ENCODE data around the gene C1QTNF3. TPM values are rescaled to one million over a fixed set of nuclear protein-coding genes. Genes with fewer than 3 reads are reported as not detected.
"Not testable (repeated sequence)": the region's sequence is repeated elsewhere in the genome, so short reads cannot be mapped to it uniquely, and the experiment has no call there.

C1QTNF3 gene
- total RNA-seq = 8.5 to 9.8 TPM (median 9.5 TPM) in 3 replicates

DNA sequence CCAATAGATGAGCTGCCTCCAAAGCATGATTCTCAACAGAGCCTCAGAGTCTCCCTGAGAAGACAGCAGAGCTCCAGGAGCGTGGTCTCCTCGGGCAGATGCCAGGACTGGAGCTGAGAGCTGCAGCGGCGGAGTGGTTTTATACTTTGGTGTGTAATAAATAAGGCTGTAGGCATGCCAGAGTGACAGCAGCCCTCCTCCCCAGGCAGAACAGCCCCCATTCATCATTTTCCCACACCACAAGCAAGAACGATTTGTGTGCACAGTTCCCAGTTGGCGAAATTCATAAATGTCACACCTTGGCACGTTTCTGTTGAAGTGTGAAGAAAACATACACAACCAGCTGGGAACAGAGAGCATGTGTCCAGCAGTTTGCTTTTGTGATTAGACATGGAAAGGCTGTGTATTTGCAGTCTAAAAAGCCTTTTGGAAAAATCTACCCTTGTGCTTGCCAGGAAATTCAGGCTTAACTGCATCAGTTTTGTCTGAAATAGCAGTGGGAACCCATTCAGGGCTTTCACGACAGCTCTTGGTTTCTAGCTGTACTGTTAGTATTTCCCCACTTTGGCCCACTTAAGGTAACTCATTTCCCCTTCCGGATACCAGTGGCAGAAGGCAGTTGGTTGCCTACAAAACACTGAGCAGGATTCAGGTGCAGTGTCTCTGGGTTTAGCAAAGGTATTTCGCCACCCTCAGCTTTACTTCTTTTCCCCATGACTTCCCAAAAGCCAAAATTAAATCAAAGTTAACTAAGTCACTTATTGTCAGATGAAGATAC, at the start of gene C1QTNF3:
TSS of gene C1QTNF3 (minus strand) at position 115 of the 778 bp plus-strand sequence. CDS start at position 27, 88 bp downstream.
- peaks cover 22% of the 10 kb centered on the region for H3K4me1 Mint-ChIP-seq
- peaks cover 9% of the 10 kb centered on the region for H3K36me3 Mint-ChIP-seq
- no peak within 1 kb of the TSS for H3K27ac Mint-ChIP-seq
- H3K4me3 Mint-ChIP-seq = no peak within 1 kb of the TSS
- DNase-seq (ENCODE audit: low spot score in 2 of 2, unreplicated experiment in 2 of 2) = peak in 1 of 2 experiments; percentile 43
- H3K9me3 Mint-ChIP-seq = no peaks in the 10 kb centered on the region
- H3K27me3 Mint-ChIP-seq (ENCODE audit: low read depth) = peaks cover 6% of the 10 kb centered on the region
- TF ChIP-seq CTCF (IDR thresholded peaks at IDR 0.05; ENCODE audit: unreplicated experiment) = no peak

GRCh38 chr5:34091039-34091438, 48.0 kb upstream of the C1QTNF3 start:
- H3K27ac Mint-ChIP-seq; H3K27me3 Mint-ChIP-seq (ENCODE audit: low read depth); H3K36me3 Mint-ChIP-seq; H3K4me3 Mint-ChIP-seq; H3K4me1 Mint-ChIP-seq; DNase-seq (ENCODE audit: low spot score in 2 of 2, unreplicated experiment in 2 of 2); H3K9me3 Mint-ChIP-seq: not testable (repeated sequence)

GRCh38 chr5:34089802-34090201, 46.8 kb upstream of the C1QTNF3 start:
- DNase-seq (ENCODE audit: low spot score in 2 of 2, unreplicated experiment in 2 of 2); H3K4me3 Mint-ChIP-seq; H3K27me3 Mint-ChIP-seq (ENCODE audit: low read depth); H3K4me1 Mint-ChIP-seq; H3K27ac Mint-ChIP-seq; H3K9me3 Mint-ChIP-seq; H3K36me3 Mint-ChIP-seq: not testable (repeated sequence)

DNA sequence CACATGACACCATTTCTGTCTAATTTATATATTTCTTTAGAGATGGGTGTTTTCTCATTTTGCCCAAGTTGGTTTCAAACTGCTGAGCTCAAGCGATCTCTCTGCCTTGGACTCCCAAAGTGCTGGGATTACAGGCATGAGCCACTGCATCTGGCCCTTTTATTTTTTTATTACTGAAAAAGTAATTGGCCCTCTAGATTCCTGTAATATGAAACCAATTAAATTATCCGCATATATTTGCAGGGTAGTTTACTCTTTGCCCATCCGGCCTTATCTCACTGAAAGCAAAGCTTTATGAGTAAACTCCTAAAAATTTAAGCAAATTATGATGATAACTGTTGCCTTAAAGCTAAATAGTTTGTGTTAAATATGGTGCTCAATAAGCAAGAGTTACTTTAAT, 44.7 kb upstream of the C1QTNF3 start:
- H3K36me3 Mint-ChIP-seq; H3K4me1 Mint-ChIP-seq; H3K9me3 Mint-ChIP-seq; H3K27me3 Mint-ChIP-seq (ENCODE audit: low read depth); H3K27ac Mint-ChIP-seq; DNase-seq (ENCODE audit: low spot score in 2 of 2, unreplicated experiment in 2 of 2); H3K4me3 Mint-ChIP-seq: not testable (repeated sequence)

GRCh38 chr5:34083898-34084297, 40.9 kb upstream of the C1QTNF3 start:
- not testable (repeated sequence) for H3K27me3 Mint-ChIP-seq (ENCODE audit: low read depth); H3K9me3 Mint-ChIP-seq; H3K4me1 Mint-ChIP-seq; H3K27ac Mint-ChIP-seq; H3K4me3 Mint-ChIP-seq; H3K36me3 Mint-ChIP-seq; DNase-seq (ENCODE audit: low spot score in 2 of 2, unreplicated experiment in 2 of 2)

DNA sequence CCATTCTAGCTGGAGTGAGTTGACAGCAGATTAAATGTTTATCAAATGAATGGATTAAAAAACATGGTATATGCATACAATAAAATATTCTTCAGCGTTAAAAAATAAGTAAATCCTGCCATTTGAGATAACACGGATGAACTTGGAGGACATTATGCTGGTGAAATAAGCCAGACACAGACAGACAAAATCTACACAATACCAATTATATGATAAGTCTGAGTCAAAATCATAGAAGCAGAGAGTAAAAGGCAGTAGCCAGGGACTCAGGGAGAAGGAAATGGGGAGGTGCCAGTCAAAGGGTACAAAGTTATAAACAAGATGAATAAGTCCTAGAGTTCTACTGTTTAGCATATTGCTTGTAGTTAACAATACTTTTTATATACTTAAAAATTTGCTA, 36.5 kb upstream of the C1QTNF3 start:
- H3K27me3 Mint-ChIP-seq (ENCODE audit: low read depth); DNase-seq (ENCODE audit: low spot score in 2 of 2, unreplicated experiment in 2 of 2); H3K27ac Mint-ChIP-seq; H3K36me3 Mint-ChIP-seq; H3K4me1 Mint-ChIP-seq; H3K9me3 Mint-ChIP-seq; H3K4me3 Mint-ChIP-seq: not testable (repeated sequence)

DNA sequence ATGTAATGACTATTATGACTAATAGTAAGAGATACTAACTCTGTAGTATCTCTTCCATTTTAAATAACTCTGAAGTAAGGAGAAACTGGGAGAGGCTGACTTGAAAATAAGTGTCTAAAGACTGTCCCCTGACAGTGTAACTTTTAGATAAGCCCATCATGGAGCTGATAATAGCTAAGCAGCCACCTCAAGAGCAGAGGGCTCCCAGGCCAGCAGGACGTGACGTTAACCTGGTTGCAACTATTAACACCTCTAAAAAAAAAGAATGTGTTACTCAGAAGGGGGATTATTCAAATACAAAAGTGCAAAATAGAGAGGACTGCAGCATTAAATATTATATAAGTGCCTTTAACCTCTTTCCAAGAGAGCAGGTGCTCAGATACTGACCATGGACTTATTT, 34.6 kb upstream of the C1QTNF3 start:
- not testable (repeated sequence) for H3K4me3 Mint-ChIP-seq; H3K9me3 Mint-ChIP-seq; H3K4me1 Mint-ChIP-seq; H3K36me3 Mint-ChIP-seq; H3K27ac Mint-ChIP-seq; DNase-seq (ENCODE audit: low spot score in 2 of 2, unreplicated experiment in 2 of 2); H3K27me3 Mint-ChIP-seq (ENCODE audit: low read depth)

- not testable (repeated sequence) for H3K9me3 Mint-ChIP-seq; H3K36me3 Mint-ChIP-seq; H3K4me3 Mint-ChIP-seq; H3K4me1 Mint-ChIP-seq; DNase-seq (ENCODE audit: low spot score in 2 of 2, unreplicated experiment in 2 of 2); H3K27me3 Mint-ChIP-seq (ENCODE audit: low read depth); H3K27ac Mint-ChIP-seq
Measured at GRCh38 chr5:34076719-34077364, 33.8 kb upstream of the C1QTNF3 start.

GRCh38 chr5:34074472-34074871, 31.5 kb upstream of the C1QTNF3 start:
- not testable (repeated sequence) for H3K4me1 Mint-ChIP-seq; H3K4me3 Mint-ChIP-seq; H3K27ac Mint-ChIP-seq; H3K9me3 Mint-ChIP-seq; H3K27me3 Mint-ChIP-seq (ENCODE audit: low read depth); H3K36me3 Mint-ChIP-seq; DNase-seq (ENCODE audit: low spot score in 2 of 2, unreplicated experiment in 2 of 2)

GRCh38 chr5:34074071-34074470, 31.1 kb upstream of the C1QTNF3 start:
- H3K27me3 Mint-ChIP-seq (ENCODE audit: low read depth) = not testable (repeated sequence)

GRCh38 chr5:34070626-34071025, 27.6 kb upstream of the C1QTNF3 start:
- not testable (repeated sequence) for H3K4me1 Mint-ChIP-seq; H3K4me3 Mint-ChIP-seq; H3K27ac Mint-ChIP-seq; DNase-seq (ENCODE audit: low spot score in 2 of 2, unreplicated experiment in 2 of 2); H3K9me3 Mint-ChIP-seq; H3K27me3 Mint-ChIP-seq (ENCODE audit: low read depth)
- H3K36me3 Mint-ChIP-seq = peaks cover 14% of the 10 kb centered on the region

More at GRCh38 chr5:34074071-34074470, 31.1 kb upstream of the C1QTNF3 start:
- H3K27ac Mint-ChIP-seq; H3K36me3 Mint-ChIP-seq; H3K9me3 Mint-ChIP-seq; DNase-seq (ENCODE audit: low spot score in 2 of 2, unreplicated experiment in 2 of 2); H3K4me1 Mint-ChIP-seq; H3K4me3 Mint-ChIP-seq: not testable (repeated sequence)

All from mesothelial cell of epicardium (in vitro differentiated cells).